H9 (cell line): ENCODE data around the gene RALGPS2. TPM values are rescaled to one million over a fixed set of nuclear protein-coding genes. Genes with fewer than 3 reads are reported as not detected.

Experiments used
- DNase-seq: peaks from one replicate; pipeline ENCODE4 v3.0.0-alpha.2; 2017
- H2AFZ ChIP-seq: one replicate; pipeline ENCODE4 v1.6.1; 2013; ENCODE audit warnings: mild to moderate bottlenecking, low read length, control low read depth, moderate library complexity
- H2AK5ac ChIP-seq: 2 replicates; pipeline ENCODE4 v1.6.1; 2013; ENCODE audit warnings: low read length, control low read depth, mixed read lengths; ENCODE audit not compliant: insufficient read length
- H2BK120ac ChIP-seq: one replicate; pipeline ENCODE4 v1.6.1; 2013; ENCODE audit warnings: low read depth, mild to moderate bottlenecking, low read length, control low read depth, inconsistent platforms; ENCODE audit not compliant: poor library complexity, severe bottlenecking
- H2BK12ac ChIP-seq: 2 replicates; pipeline ENCODE4 v1.6.1; 2013; ENCODE audit warnings: low read length, control low read depth, mixed read lengths, low read depth; ENCODE audit not compliant: insufficient read length
- H2BK15ac ChIP-seq: 2 replicates; pipeline ENCODE4 v1.6.1; 2013; ENCODE audit warnings: low read depth, low read length, control low read depth
- H2BK20ac ChIP-seq: one replicate; pipeline ENCODE4 v1.6.1; 2013; ENCODE audit warnings: low read depth, mild to moderate bottlenecking, low read length, control low read depth, inconsistent platforms; ENCODE audit not compliant: poor library complexity, severe bottlenecking
- H2BK5ac ChIP-seq: 2 replicates; pipeline ENCODE4 v1.6.1; 2013; ENCODE audit warnings: low read length, control low read depth, mixed read lengths; ENCODE audit not compliant: insufficient read length
- H3K14ac ChIP-seq: 2 replicates; pipeline ENCODE4 v1.6.1; 2013; ENCODE audit warnings: low read length, control low read depth; ENCODE audit not compliant: insufficient read depth
- H3K18ac ChIP-seq: 2 replicates; pipeline ENCODE4 v1.6.1; 2013; ENCODE audit warnings: low read depth, mild to moderate bottlenecking, mixed read lengths, low read length, control low read depth; ENCODE audit not compliant: insufficient read length
- H3K23ac ChIP-seq: 2 replicates; pipeline ENCODE4 v1.6.1; 2013; ENCODE audit warnings: low read length, control low read depth, mixed read lengths, low read depth; ENCODE audit not compliant: insufficient read length
- H3K23me2 ChIP-seq: 2 replicates; pipeline ENCODE4 v1.6.1; 2013; ENCODE audit warnings: low read depth, mild to moderate bottlenecking, mixed read lengths, low read length, control low read depth; ENCODE audit not compliant: insufficient read length, poor library complexity, severe bottlenecking
- H3K27ac ChIP-seq: 2 replicates; pipeline ENCODE4 v1.5.1; 2013; ENCODE audit warnings: low read length, control low read depth, mixed read lengths, low read depth; ENCODE audit not compliant: insufficient read length
- H3K27me3 ChIP-seq: 2 replicates; pipeline ENCODE4 v1.6.1; 2013; ENCODE audit warnings: low read length, control low read depth, inconsistent platforms; ENCODE audit not compliant: insufficient read depth
- H3K4ac ChIP-seq: 2 replicates; pipeline ENCODE4 v1.6.1; 2013; ENCODE audit warnings: low read depth, mild to moderate bottlenecking, control low read depth, inconsistent platforms, low read length, moderate library complexity
- H3K4me1 ChIP-seq: 2 replicates; pipeline ENCODE4 v1.6.1; 2013; ENCODE audit warnings: low read length, control low read depth, inconsistent platforms; ENCODE audit not compliant: insufficient read depth
- H3K4me2 ChIP-seq: 2 replicates; pipeline ENCODE4 v1.6.1; 2013; ENCODE audit warnings: low read length, control low read depth, mixed read lengths; ENCODE audit not compliant: insufficient read length, insufficient read depth
- H3K56ac ChIP-seq: 2 replicates; pipeline ENCODE4 v1.6.1; 2013; ENCODE audit warnings: low read depth, mild to moderate bottlenecking, mixed read lengths, low read length, control low read depth; ENCODE audit not compliant: insufficient read length
- H3K79me1 ChIP-seq: 2 replicates; pipeline ENCODE4 v1.6.1; 2013; ENCODE audit warnings: low read depth, mild to moderate bottlenecking, moderate library complexity, low read length, control low read depth, inconsistent platforms; ENCODE audit not compliant: insufficient read depth, poor library complexity, severe bottlenecking
- H3K79me2 ChIP-seq: 2 replicates; pipeline ENCODE4 v1.6.1; 2013; ENCODE audit warnings: low read length, control low read depth, inconsistent platforms; ENCODE audit not compliant: insufficient read depth
- H3K9ac ChIP-seq: 2 replicates; pipeline ENCODE4 v1.6.1; 2013; ENCODE audit warnings: low read length, control low read depth, mixed read lengths; ENCODE audit not compliant: insufficient read length; ENCODE audit errors: extremely low read depth
- H3K9me3 ChIP-seq: one replicate; pipeline ENCODE4 v1.6.1; 2013; ENCODE audit warnings: low read depth, low read length, inconsistent platforms; ENCODE audit not compliant: control insufficient read depth
- H3T11ph ChIP-seq: one replicate; pipeline ENCODE4 v1.6.1; 2013; ENCODE audit warnings: mild to moderate bottlenecking, low read length, control low read depth, inconsistent platforms
- H4K20me1 ChIP-seq: one replicate; pipeline ENCODE4 v1.6.1; 2013; ENCODE audit not compliant: control insufficient read depth, insufficient read length, insufficient read depth
- H4K5ac ChIP-seq: 2 replicates; pipeline ENCODE4 v1.6.1; 2013; ENCODE audit warnings: low read depth, mild to moderate bottlenecking, mixed read lengths, low read length, control low read depth; ENCODE audit not compliant: insufficient read length
- H4K8ac ChIP-seq: replicated peaks from 2 replicates; pipeline ENCODE4 v1.6.1; 2013; ENCODE audit warnings: low read length, control low read depth, mixed read lengths, low read depth; ENCODE audit not compliant: insufficient read length
- H4K91ac ChIP-seq: 2 replicates; pipeline ENCODE4 v1.6.1; 2013; ENCODE audit warnings: low read depth, mild to moderate bottlenecking, moderate library complexity, mixed read lengths, low read length, control low read depth; ENCODE audit not compliant: insufficient read length
- H3K27ac Mint-ChIP-seq, 3 experiments: 2 replicates in 2 of 3; 3 replicates in 1 of 3; pipeline ENCODE4 v1.8.0; 2020 to 2021; ENCODE audit warnings: mixed read lengths in 3 of 3, mild to moderate bottlenecking in 1 of 3, moderate library complexity in 1 of 3
- H3K27me3 Mint-ChIP-seq: 2 replicates; pipeline ENCODE4 v1.8.0; 2021; ENCODE audit warnings: low read depth, mild to moderate bottlenecking, moderate library complexity, mixed read lengths
- H3K36me3 Mint-ChIP-seq, 3 experiments: 2 replicates in 2 of 3; 3 replicates in 1 of 3; pipeline ENCODE4 v1.8.0; 2020 to 2021; ENCODE audit warnings: low read depth in 3 of 3, mixed read lengths in 3 of 3; ENCODE audit not compliant: insufficient read depth in 1 of 3
- H3K4me1 Mint-ChIP-seq, 2 experiments: 2 replicates each; pipeline ENCODE4 v1.8.0; 2020; ENCODE audit warnings: mixed read lengths in 2 of 2
- H3K4me3 Mint-ChIP-seq, 2 experiments: 2 replicates in 1 of 2; 3 replicates in 1 of 2; pipeline ENCODE4 v1.8.0; 2020 to 2021; ENCODE audit warnings: mild to moderate bottlenecking in 2 of 2, mixed read lengths in 2 of 2, moderate library complexity in 1 of 2
- H3K9me3 Mint-ChIP-seq, 2 experiments: 2 replicates in 1 of 2; 3 replicates in 1 of 2; pipeline ENCODE4 v1.8.0; 2020; ENCODE audit warnings: mild to moderate bottlenecking in 2 of 2, mixed read lengths in 2 of 2, moderate library complexity in 1 of 2
- WGBS: extraction: QIAGEN DNeasy Blood & Tissue Kit; methylation state at CpG from one replicate; pipeline ENCODE4 v1.1.7; 2013; ENCODE audit warnings: missing lambda C conversion rate, low lambda C conversion rate, mixed read lengths; ENCODE audit not compliant: insufficient read length; ENCODE audit errors: extremely low coverage; 5-methylcytosine and 5-hydroxymethylcytosine counted together
- total RNA-seq: library from RNA; stranded (reverse); gene quantifications from 2 replicates; pipeline ENCODE4 v1.2.1, GENCODE V29; 2021
- TF ChIP-seq, protein P1 (sequence below): fragments of 200-600 bp; sonication (generic); conservative IDR thresholded peaks from 3 replicates; pipeline ENCODE4 v1.8.0; 2021; ENCODE audit warnings: antibody characterized with exemption, mild to moderate bottlenecking

Gene RALGPS2
- total RNA-seq, 1 experiment from 2014 or later, result 32.6 TPM

DNA sequence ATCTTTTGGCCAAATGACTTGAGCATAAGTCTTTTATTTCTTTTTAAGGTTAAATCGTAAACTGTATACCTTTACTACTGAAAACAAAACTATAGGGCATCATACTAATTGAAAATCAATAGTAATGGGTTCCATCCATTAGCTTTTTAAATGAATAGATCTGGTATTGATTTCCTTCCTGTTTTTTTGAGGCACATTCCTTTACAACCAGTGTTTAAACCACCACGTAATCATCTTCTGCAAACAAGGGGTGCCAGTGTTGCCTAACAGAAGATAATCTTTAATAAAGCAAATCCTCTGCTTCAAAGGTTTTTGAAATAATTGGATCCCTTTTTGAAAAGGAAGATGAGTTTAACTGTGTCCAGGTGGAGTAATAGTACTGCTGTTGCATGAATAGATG, 194.5 kb downstream of the RALGPS2 start:
- Histone ChIP-seq H3K56ac (no peak overlapping the region), H3K4me1 (no peaks in the 10 kb centered on the region), H3K23ac (no peak overlapping the region), H2BK5ac (no peak overlapping the region), H2BK20ac (no peak overlapping the region), H2AK5ac (no peak overlapping the region), H3K4ac (no peak overlapping the region), H3K18ac (no peak overlapping the region), H3K27ac (no peak overlapping the region), H4K91ac (no peak overlapping the region), H3K9me3 (no peaks in the 10 kb centered on the region), H2BK12ac (no peak overlapping the region), H2AFZ (no peak overlapping the region), H2BK120ac (no peak overlapping the region), H3T11ph (no peak overlapping the region), H3K9ac (no peak overlapping the region), H4K8ac (no peak overlapping the region), H3K27me3 (no peaks in the 10 kb centered on the region), H2BK15ac (no peak overlapping the region), H4K5ac (no peak overlapping the region), H3K23me2 (no peaks in the 10 kb centered on the region), H3K79me1 (no peaks in the 10 kb centered on the region), H4K20me1 (no peaks in the 10 kb centered on the region), H3K79me2 (no peaks in the 10 kb centered on the region), H3K14ac (no peak overlapping the region), H3K4me2 (no peak overlapping the region)
- Mint-ChIP-seq H3K4me1 (peaks cover 0 to 5% of the 10 kb centered on the region in 2 experiments; a peak in 1 of 4 replicates), H3K4me3 (no peak overlapping the region), H3K27ac (no peak overlapping the region), H3K27me3 (no peaks in the 10 kb centered on the region), H3K36me3 (peaks cover 0 to 15% (median 10%) of the 10 kb centered on the region in 3 experiments; a peak in 5 of 7 replicates), H3K9me3 (no peaks in the 10 kb centered on the region)
- DNase-seq, result no peak
- no CpG with 5 or more reads among the region's 2 CpGs for WGBS
- TF ChIP-seq, protein P1, sequence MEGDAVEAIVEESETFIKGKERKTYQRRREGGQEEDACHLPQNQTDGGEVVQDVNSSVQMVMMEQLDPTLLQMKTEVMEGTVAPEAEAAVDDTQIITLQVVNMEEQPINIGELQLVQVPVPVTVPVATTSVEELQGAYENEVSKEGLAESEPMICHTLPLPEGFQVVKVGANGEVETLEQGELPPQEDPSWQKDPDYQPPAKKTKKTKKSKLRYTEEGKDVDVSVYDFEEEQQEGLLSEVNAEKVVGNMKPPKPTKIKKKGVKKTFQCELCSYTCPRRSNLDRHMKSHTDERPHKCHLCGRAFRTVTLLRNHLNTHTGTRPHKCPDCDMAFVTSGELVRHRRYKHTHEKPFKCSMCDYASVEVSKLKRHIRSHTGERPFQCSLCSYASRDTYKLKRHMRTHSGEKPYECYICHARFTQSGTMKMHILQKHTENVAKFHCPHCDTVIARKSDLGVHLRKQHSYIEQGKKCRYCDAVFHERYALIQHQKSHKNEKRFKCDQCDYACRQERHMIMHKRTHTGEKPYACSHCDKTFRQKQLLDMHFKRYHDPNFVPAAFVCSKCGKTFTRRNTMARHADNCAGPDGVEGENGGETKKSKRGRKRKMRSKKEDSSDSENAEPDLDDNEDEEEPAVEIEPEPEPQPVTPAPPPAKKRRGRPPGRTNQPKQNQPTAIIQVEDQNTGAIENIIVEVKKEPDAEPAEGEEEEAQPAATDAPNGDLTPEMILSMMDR, result no peak
